Stomach (tissue), 4 donors: Measurements from ENCODE around the gene LONRF2.

Source experiments
- CTCF ChIP-seq, 7 experiments: fragments of 450-650 bp in 4 of 7; fragments of 200-600 bp in 3 of 7; sonication (generic) in 3 of 7; IDR thresholded peaks; one replicate each; pipeline ENCODE4 v1.5.1; 2016 to 2019; ENCODE audit warnings: antibody characterized with exemption in 7 of 7, control low read depth in 2 of 7, mild to moderate bottlenecking in 1 of 7
- POLR2A ChIP-seq, 4 donors: fragments of 450-650 bp; IDR thresholded peaks; one replicate each; pipeline ENCODE4 v1.6.1; 2016; ENCODE audit warnings: antibody characterized with exemption in 4 of 4, control low read depth in 2 of 4, mild to moderate bottlenecking in 1 of 4, moderate library complexity in 1 of 4
- POLR2AphosphoS5 ChIP-seq, 3 donors: sonication (generic); formaldehyde crosslinking; IDR thresholded peaks; one replicate each; pipeline ENCODE4 v1.6.1; 2016; ENCODE audit warnings: antibody characterized with exemption in 3 of 3

GRCh38 chr2:100290718-100291151 lies 31.6 kb downstream of the LONRF2 start:
- TF ChIP-seq POLR2A (IDR thresholded peaks at IDR 0.05): no peak
- no peak for TF ChIP-seq POLR2AphosphoS5 (IDR thresholded peaks at IDR 0.05)
- TF ChIP-seq CTCF (IDR thresholded peaks at IDR 0.05): no peak
